ENCODE measurements around the gene ZBTB21. TPM values are rescaled to one million over a fixed set of nuclear protein-coding genes. Genes with fewer than 3 reads are reported as not detected.

The ZBTB21 gene
- total and polyA plus RNA-seq, 8 donors, result 2.9 to 9.5 (median 6.8) TPM

- no peak for FAIRE-seq
- peak in 2 of 4 donors; percentile 2 for ATAC-seq
- peaks cover 9 to 20% (median 16%) of the 10 kb centered on the region in 3 donors for H3K4me1 ChIP-seq
- no peaks in the 10 kb centered on the region for H3K9me3 ChIP-seq
- no peaks in the 10 kb centered on the region for H3K36me3 ChIP-seq
- intact Hi-C loops (cut with DNase I), result no loop called here
- peak in 1 of 6 donors; percentile 11 for DNase-seq
- no peaks in the 10 kb centered on the region for H3K27me3 ChIP-seq
- 81% methylated on average over 11 of the region's 11 CpGs for WGBS, 2 donors
- no peak overlapping the region for H3K4me3 ChIP-seq
- peak overlapping the region in 2 of 4 donors; percentile 62 to 66 for H3K27ac ChIP-seq
- no peak for TF ChIP-seq CTCF (IDR thresholded peaks at IDR 0.05)
These were observed 47.8 kb upstream of the ZBTB21 start for GRCh38 chr21:42057851-42058437.

- H3K9me3 ChIP-seq, result no peaks in the 10 kb centered on the region
- no peaks in the 10 kb centered on the region for H3K27me3 ChIP-seq
- TF ChIP-seq CTCF (IDR thresholded peaks at IDR 0.05), result no peak
- no peaks in the 10 kb centered on the region for H3K36me3 ChIP-seq
- 11 to 16% methylated on average over 17 of the region's 17 CpGs for WGBS, 2 donors
- peak overlapping the region in 3 of 4 donors; percentile 24 to 66 (median 62) for H3K27ac ChIP-seq
- DNase-seq, result peak in 4 of 6 donors; percentile 62 to 75 (median 64)
- ATAC-seq, result peak; percentile 87 to 94 (median 88)
- no peak for FAIRE-seq
- H3K4me1 ChIP-seq, result peaks cover 9 to 20% (median 16%) of the 10 kb centered on the region in 3 donors
- H3K4me3 ChIP-seq, result peak overlapping the region in 1 of 4 donors; percentile 18
- intact Hi-C loops (cut with DNase I), result no loop called here
These were observed 47.0 kb upstream of the ZBTB21 start for GRCh38 chr21:42056996-42057689.

- Histone ChIP-seq H3K36me3 (no peaks in the 10 kb centered on the region), H3K4me3 (peak overlapping the region in 1 of 4 donors; percentile 18), H3K27me3 (no peaks in the 10 kb centered on the region), H3K27ac (peak overlapping the region in 2 of 4 donors; percentile 62 to 66), H3K9me3 (no peaks in the 10 kb centered on the region), H3K4me1 (peaks cover 9 to 20% (median 16%) of the 10 kb centered on the region in 3 donors)
- intact Hi-C loops (cut with DNase I), result no loop called here
- peak in 2 of 6 donors; percentile 26 to 55 for DNase-seq
- ATAC-seq, result peak; percentile 14 to 21 (median 18)
- FAIRE-seq, result no peak
- WGBS, 2 donors, result 25 to 34% methylated on average over 11 of the region's 11 CpGs
- TF ChIP-seq CTCF (IDR thresholded peaks at IDR 0.05), result no peak
These were observed 46.3 kb upstream of the ZBTB21 start for GRCh38 chr21:42056468-42056867.

GRCh38 chr21:42055425-42055824, 45.3 kb upstream of the ZBTB21 start:
- WGBS, 2 donors, result 88 to 91% methylated on average over 9 of the region's 9 CpGs
- Histone ChIP-seq H3K27me3 (no peaks in the 10 kb centered on the region), H3K4me1 (peaks cover 9 to 20% (median 16%) of the 10 kb centered on the region in 3 donors), H3K27ac (no peak overlapping the region), H3K4me3 (no peak overlapping the region), H3K9me3 (no peaks in the 10 kb centered on the region), H3K36me3 (no peaks in the 10 kb centered on the region)
- FAIRE-seq, result no peak
- no peak for ATAC-seq
- intact Hi-C loops (cut with DNase I), result no loop called here
- no peak for TF ChIP-seq CTCF (IDR thresholded peaks at IDR 0.05)
- DNase-seq, result no peak

- intact Hi-C loops (cut with DNase I), result no loop called here
- Histone ChIP-seq H3K27ac (no peak overlapping the region), H3K27me3 (no peaks in the 10 kb centered on the region), H3K9me3 (no peaks in the 10 kb centered on the region), H3K4me3 (no peak overlapping the region), H3K36me3 (no peaks in the 10 kb centered on the region), H3K4me1 (peaks cover 0 to 12% (median 8%) of the 10 kb centered on the region in 3 donors)
- FAIRE-seq (no peak), ATAC-seq (no peak), DNase-seq (peak in 1 of 6 donors; percentile 17)
- 69 to 70% methylated on average over 9 of the region's 9 CpGs for WGBS, 2 donors
- TF ChIP-seq CTCF (IDR thresholded peaks at IDR 0.05), result no peak
These were observed 41.6 kb upstream of the ZBTB21 start for GRCh38 chr21:42051788-42052187.
